Measurements from ENCODE around the gene REG1B.

The REG1B gene

GRCh38 chr2:79087785-79088364 lies at the start of gene REG1B:
Gene REG1B (minus strand): TSS chr2:79087993. CDS start chr2:79087612, 381 bp downstream.
- DNase-seq (ENCODE audit: low read depth in 2 of 3, low spot score in 1 of 3): no peak

- DNase-seq (ENCODE audit: low read depth in 2 of 3, low spot score in 1 of 3): no peak
Measured at GRCh38 chr2:79131687-79132086, 43.9 kb upstream of the REG1B start.

GRCh38 chr2:79129804-79130203 lies 42.0 kb upstream of the REG1B start:
- DNase-seq (ENCODE audit: low read depth in 2 of 3, low spot score in 1 of 3): no peak

- no peak for DNase-seq (ENCODE audit: low read depth in 2 of 3, low spot score in 1 of 3)
Measured at GRCh38 chr2:79129260-79129659, 41.5 kb upstream of the REG1B start.

GRCh38 chr2:79128406-79128805 lies 40.6 kb upstream of the REG1B start:
- no peak for DNase-seq (ENCODE audit: low read depth in 2 of 3, low spot score in 1 of 3)

GRCh38 chr2:79125721-79125985 lies 37.9 kb upstream of the REG1B start:
- no peak for DNase-seq (ENCODE audit: low read depth in 2 of 3, low spot score in 1 of 3)

- no peak for DNase-seq (ENCODE audit: low read depth in 2 of 3, low spot score in 1 of 3)
Measured at GRCh38 chr2:79124907-79125720, 37.3 kb upstream of the REG1B start.

GRCh38 chr2:79122676-79123075 lies 34.9 kb upstream of the REG1B start:
- no peak for DNase-seq (ENCODE audit: low read depth in 2 of 3, low spot score in 1 of 3)

- no peak for DNase-seq (ENCODE audit: low read depth in 2 of 3, low spot score in 1 of 3)
Measured at GRCh38 chr2:79120194-79120713, 32.5 kb upstream of the REG1B start, which contains the start of gene REG1A. Gene REG1A (plus strand): TSS chr2:79120488. CDS start chr2:79120862, 374 bp downstream.

- DNase-seq (ENCODE audit: low read depth in 2 of 3, low spot score in 1 of 3): no peak
Measured at GRCh38 chr2:79116997-79117928, 29.5 kb upstream of the REG1B start.

- no peak for DNase-seq (ENCODE audit: low read depth in 2 of 3, low spot score in 1 of 3)
Measured at GRCh38 chr2:79114797-79115494, 27.2 kb upstream of the REG1B start.

- DNase-seq (ENCODE audit: low read depth in 2 of 3, low spot score in 1 of 3): no peak
Measured at GRCh38 chr2:79112269-79112668, 24.5 kb upstream of the REG1B start.

GRCh38 chr2:79105259-79105658 lies 17.5 kb upstream of the REG1B start:
- no peak for DNase-seq (ENCODE audit: low read depth in 2 of 3, low spot score in 1 of 3)

- no peak for DNase-seq (ENCODE audit: low read depth in 2 of 3, low spot score in 1 of 3)
Measured at GRCh38 chr2:79103214-79103613, 15.4 kb upstream of the REG1B start.

GRCh38 chr2:79101024-79101423 lies 13.2 kb upstream of the REG1B start:
- DNase-seq (ENCODE audit: low read depth in 2 of 3, low spot score in 1 of 3): no peak

- no peak for DNase-seq (ENCODE audit: low read depth in 2 of 3, low spot score in 1 of 3)
Measured at GRCh38 chr2:79100285-79100684, 12.5 kb upstream of the REG1B start.

- no peak for DNase-seq (ENCODE audit: low read depth in 2 of 3, low spot score in 1 of 3)
Measured at GRCh38 chr2:79099140-79099686, 11.4 kb upstream of the REG1B start.

- DNase-seq (ENCODE audit: low read depth in 2 of 3, low spot score in 1 of 3): no peak
Measured at GRCh38 chr2:79097843-79098242, 10.1 kb upstream of the REG1B start.

- no peak for DNase-seq (ENCODE audit: low read depth in 2 of 3, low spot score in 1 of 3)
Measured at GRCh38 chr2:79090693-79091092, 2.9 kb upstream of the REG1B start.

- no peak for DNase-seq (ENCODE audit: low read depth in 2 of 3, low spot score in 1 of 3)
Measured at GRCh38 chr2:79086255-79086654, 1.5 kb downstream of the REG1B start.

- DNase-seq (ENCODE audit: low read depth in 2 of 3, low spot score in 1 of 3): no peak
Measured at GRCh38 chr2:79085382-79085781, 2.4 kb downstream of the REG1B start.
